B cell (primary cell): ENCODE measurements around the gene CD247. TPM values are rescaled to one million over a fixed set of nuclear protein-coding genes. Genes with fewer than 3 reads are reported as not detected.

Source experiments
- ATAC-seq: fragments of 200-7000 bp; cut with Tn5 transposase; one replicate; pipeline ENCODE4 v1.10.0; 2021; ENCODE audit warnings: low read depth, mild to moderate bottlenecking, moderate number of reproducible peaks, moderate library complexity
- CTCF ChIA-PET: fragments of 350-600 bp; sonication (Branson Sonifier 250); formaldehyde crosslinking; loops from one replicate; lab custom pipeline; 2021; ENCODE audit warnings: antibody characterized with exemption, inconsistent platforms; lab: Charles Lee
- POLR2A ChIA-PET: fragments of 350-600 bp; sonication (Branson Sonifier 250); formaldehyde crosslinking; loops from one replicate; lab custom pipeline; 2021; ENCODE audit warnings: antibody characterized with exemption; lab: Charles Lee
- DNase-seq: peaks from one replicate; pipeline ENCODE4 v3.0.0; 2013
- H2AFZ ChIP-seq: 2 replicates; pipeline ENCODE4 v1.6.1; 2012; ENCODE audit warnings: mild to moderate bottlenecking, low read depth, low read length; ENCODE audit not compliant: insufficient read depth, poor library complexity, severe bottlenecking
- H3K27ac ChIP-seq, 2 donors: 1 replicate in 1 of 2; 2 replicates in 1 of 2; pipeline ENCODE4 v1.5.1; 2012 to 2013; ENCODE audit warnings: low read length in 2 of 2, mild to moderate bottlenecking in 2 of 2, moderate library complexity in 1 of 2
- H3K27me3 ChIP-seq, 4 experiments: fragments of 200-600 bp in 1 of 4; sonication (generic) in 1 of 4; replicated peaks in 1 of 4; 1 replicate in 2 of 4; 2 replicates in 2 of 4; pipeline versions ENCODE4 v1.6.1 to v1.7.0; 2013 to 2016; ENCODE audit warnings: low read length in 3 of 4, mild to moderate bottlenecking in 2 of 4, mixed read lengths in 1 of 4, moderate library complexity in 1 of 4; ENCODE audit not compliant: insufficient read depth in 4 of 4, control insufficient read depth in 3 of 4; ENCODE audit errors: control extremely low read depth in 1 of 4
- H3K36me3 ChIP-seq, 2 experiments: replicated peaks in 1 of 2; 1 replicate in 1 of 2; 2 replicates in 1 of 2; pipeline versions ENCODE4 v1.6.1 to v1.7.1; 2013; ENCODE audit warnings: low read length in 1 of 2; ENCODE audit not compliant: insufficient read depth in 2 of 2, control insufficient read depth in 1 of 2; ENCODE audit errors: control extremely low read depth in 1 of 2, extremely low read depth in 1 of 2
- H3K4me1 ChIP-seq, 2 donors: fragments of 200-600 bp in 1 of 2; sonication (generic) in 1 of 2; 1 replicate in 1 of 2; 2 replicates in 1 of 2; pipeline versions ENCODE4 v1.5.1 to v1.6.1; 2013 to 2017; ENCODE audit warnings: low read length in 2 of 2; ENCODE audit not compliant: control insufficient read depth in 2 of 2, insufficient read depth in 2 of 2
- H3K4me2 ChIP-seq: replicated peaks from 2 replicates; pipeline ENCODE3; 2012; ENCODE audit warnings: mild to moderate bottlenecking, low read depth, low read length; ENCODE audit not compliant: poor library complexity, severe bottlenecking
- H3K4me3 ChIP-seq, 5 experiments: fragments of 200-600 bp in 1 of 5; sonication (generic) in 1 of 5; 1 replicate in 3 of 5; 2 replicates in 2 of 5; pipeline versions ENCODE4 v1.5.1 to v1.7.0; 2011 to 2016; ENCODE audit warnings: low read length in 4 of 5, mild to moderate bottlenecking in 4 of 5, low read depth in 2 of 5, control low read depth in 1 of 5, moderate library complexity in 1 of 5; ENCODE audit not compliant: insufficient read depth in 1 of 5; ENCODE audit errors: control extremely low read depth in 1 of 5, extremely low read depth in 1 of 5
- H3K79me2 ChIP-seq: fragments of 200-600 bp; sonication (generic); one replicate; pipeline ENCODE4 v1.6.0; 2016; ENCODE audit warnings: low read length; ENCODE audit not compliant: control insufficient read depth, insufficient read depth
- H3K9ac ChIP-seq: fragments of 200-600 bp; sonication (generic); 2 replicates; pipeline ENCODE4 v1.6.1; 2017; ENCODE audit warnings: mild to moderate bottlenecking, low read length, moderate library complexity
- H3K9me3 ChIP-seq, 3 donors: one replicate each; pipeline versions ENCODE4 v1.6.1 to v1.7.1; 2013; ENCODE audit warnings: low read length in 2 of 3; ENCODE audit not compliant: control insufficient read depth in 2 of 3, insufficient read depth in 1 of 3; ENCODE audit errors: control extremely low read depth in 1 of 3
- H4K20me1 ChIP-seq: 2 replicates; pipeline ENCODE4 v1.6.0; 2012; ENCODE audit warnings: mild to moderate bottlenecking, low read length; ENCODE audit not compliant: insufficient read depth, control insufficient read depth, poor library complexity, severe bottlenecking
- H3K27ac Mint-ChIP-seq: one replicate; pipeline ENCODE4 v1.8.0; 2021; ENCODE audit warnings: mixed read lengths
- H3K27me3 Mint-ChIP-seq: one replicate; pipeline ENCODE4 v1.8.0; 2021; ENCODE audit warnings: mixed read lengths
- H3K4me1 Mint-ChIP-seq: one replicate; pipeline ENCODE4 v1.8.0; 2021; ENCODE audit warnings: mixed read lengths
- H3K4me3 Mint-ChIP-seq: one replicate; pipeline ENCODE4 v1.8.0; 2021; ENCODE audit warnings: mixed read lengths
- H3K9me3 Mint-ChIP-seq: one replicate; pipeline ENCODE4 v1.8.0; 2022; ENCODE audit warnings: mixed read lengths; ENCODE audit not compliant: insufficient read depth
- CTCF ChIP-seq: fragments of 200-600 bp; IDR thresholded peaks from one replicate; pipeline ENCODE4 v1.8.0; 2022; ENCODE audit warnings: antibody characterized with exemption, mild to moderate bottlenecking
- EZH2 ChIP-seq: IDR thresholded peaks from 2 replicates; pipeline ENCODE4 v1.6.1; 2012; ENCODE audit warnings: borderline replicate concordance, low read depth, mild to moderate bottlenecking, moderate library complexity, low read length; ENCODE audit not compliant: insufficient read depth, poor library complexity, severe bottlenecking
- WGBS: methylation state at CpG from one replicate; pipeline ENCODE4 v1.1.5; 2013; ENCODE audit warnings: missing lambda C conversion rate; ENCODE audit not compliant: insufficient coverage; 5-methylcytosine and 5-hydroxymethylcytosine counted together
- intact Hi-C: fragments of 100-400 bp; cut with micrococcal nuclease; formaldehyde crosslinking; loops from one replicate; pipeline ENCODE4 v1.10.0; 2022
- polyA plus RNA-seq: library from polyadenylated mRNA; depleted of rRNA; stranded (reverse); fragments of >200 nt; gene quantifications from 2 replicates; pipeline ENCODE4 v1.2.3, GENCODE V29; 2012
- total RNA-seq, 2 donors: library from RNA; stranded (reverse); fragments of 120-200 nt in 1 of 2; gene quantifications; 1 replicate in 1 of 2; 2 replicates in 1 of 2; pipeline versions ENCODE4 v1.2.3 to v1.2.4, GENCODE V29; 2013 to 2022

The CD247 gene
- total and polyA plus RNA-seq, 2 donors (not counting 1 experiment from before 2014, with no cell fraction given), result 2.5 to 10.8 TPM

- H3K9me3 ChIP-seq, result peaks cover 0 to 4% (median 0%) of the 10 kb centered on the region in 3 donors
- H3K27ac Mint-ChIP-seq, result no peak overlapping the region
- ChIA-PET CTCF (interaction anchor here (0.7 to 1.5 kb wide), 3 partner anchors 42 to 49 kb away, joined by 3 to 5 read pairs (median 4); no protein-coding TSS in a partner anchor), POLR2A (interaction anchor here (0.6 kb wide), 1 partner anchor 53 kb away, joined by 3 read pairs; no protein-coding TSS in a partner anchor)
- no peak overlapping the region for H3K4me2 ChIP-seq
- no peak overlapping the region for H3K4me3 Mint-ChIP-seq
- H3K4me3 ChIP-seq, result no peak overlapping the region
- no peak overlapping the region for H3K9ac ChIP-seq
- no peaks in the 10 kb centered on the region for H3K9me3 Mint-ChIP-seq
- H3K4me1 Mint-ChIP-seq, result no peaks in the 10 kb centered on the region
- no peaks in the 10 kb centered on the region for H3K4me1 ChIP-seq
- H3K27me3 Mint-ChIP-seq, result peaks cover 23% of the 10 kb centered on the region
- ATAC-seq (no peak), DNase-seq (no peak)
- H4K20me1 ChIP-seq, result no peaks in the 10 kb centered on the region
- H3K36me3 ChIP-seq, result no peaks in the 10 kb centered on the region
- no peak overlapping the region for H2AFZ ChIP-seq
- intact Hi-C loops, result no loop called here
- no peaks in the 10 kb centered on the region for H3K79me2 ChIP-seq
- no peak for TF ChIP-seq CTCF
- no peak for TF ChIP-seq EZH2
- 97% methylated on average over 6 of the region's 12 CpGs for WGBS
- peaks cover 0 to 22% (median 3%) of the 10 kb centered on the region in 4 experiments for H3K27me3 ChIP-seq
- no peak overlapping the region for H3K27ac ChIP-seq
Measured at GRCh38 chr1:167484726-167485502, 33.4 kb downstream of the CD247 start.

GRCh38 chr1:167483790-167484189 lies 34.5 kb downstream of the CD247 start:
- TF ChIP-seq EZH2, result no peak
- no peak for TF ChIP-seq CTCF
- H3K9ac ChIP-seq, result no peak overlapping the region
- no peak for ATAC-seq
- H3K27me3 ChIP-seq, result peaks cover 0 to 22% (median 3%) of the 10 kb centered on the region in 4 experiments
- no peak overlapping the region for H3K4me2 ChIP-seq
- Mint-ChIP-seq H3K4me3 (no peak overlapping the region), H3K27ac (no peak overlapping the region), H3K9me3 (no peaks in the 10 kb centered on the region), H3K4me1 (no peaks in the 10 kb centered on the region), H3K27me3 (peaks cover 23% of the 10 kb centered on the region)
- intact Hi-C loops, result no loop called here
- no peak overlapping the region for H2AFZ ChIP-seq
- POLR2A ChIA-PET, result no interaction called here
- no peak overlapping the region for H3K4me3 ChIP-seq
- no peak for DNase-seq
- H3K4me1 ChIP-seq, result no peaks in the 10 kb centered on the region
- no peak overlapping the region for H3K27ac ChIP-seq
- H4K20me1 ChIP-seq, result no peaks in the 10 kb centered on the region
- no peaks in the 10 kb centered on the region for H3K36me3 ChIP-seq
- 77% methylated on average over 6 of the region's 7 CpGs for WGBS
- peaks cover 0 to 4% (median 0%) of the 10 kb centered on the region in 3 donors for H3K9me3 ChIP-seq
- no peaks in the 10 kb centered on the region for H3K79me2 ChIP-seq
- CTCF ChIA-PET, result no interaction called here
